ENCODE results near the gene MORN1.

GRCh38 chr1:2304282-2304681 lies 87.1 kb downstream of the MORN1 start:
- TF ChIP-seq, protein P1, sequence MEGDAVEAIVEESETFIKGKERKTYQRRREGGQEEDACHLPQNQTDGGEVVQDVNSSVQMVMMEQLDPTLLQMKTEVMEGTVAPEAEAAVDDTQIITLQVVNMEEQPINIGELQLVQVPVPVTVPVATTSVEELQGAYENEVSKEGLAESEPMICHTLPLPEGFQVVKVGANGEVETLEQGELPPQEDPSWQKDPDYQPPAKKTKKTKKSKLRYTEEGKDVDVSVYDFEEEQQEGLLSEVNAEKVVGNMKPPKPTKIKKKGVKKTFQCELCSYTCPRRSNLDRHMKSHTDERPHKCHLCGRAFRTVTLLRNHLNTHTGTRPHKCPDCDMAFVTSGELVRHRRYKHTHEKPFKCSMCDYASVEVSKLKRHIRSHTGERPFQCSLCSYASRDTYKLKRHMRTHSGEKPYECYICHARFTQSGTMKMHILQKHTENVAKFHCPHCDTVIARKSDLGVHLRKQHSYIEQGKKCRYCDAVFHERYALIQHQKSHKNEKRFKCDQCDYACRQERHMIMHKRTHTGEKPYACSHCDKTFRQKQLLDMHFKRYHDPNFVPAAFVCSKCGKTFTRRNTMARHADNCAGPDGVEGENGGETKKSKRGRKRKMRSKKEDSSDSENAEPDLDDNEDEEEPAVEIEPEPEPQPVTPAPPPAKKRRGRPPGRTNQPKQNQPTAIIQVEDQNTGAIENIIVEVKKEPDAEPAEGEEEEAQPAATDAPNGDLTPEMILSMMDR (IDR thresholded peaks at IDR 0.05): no peak
- TF ChIP-seq, protein P2, sequence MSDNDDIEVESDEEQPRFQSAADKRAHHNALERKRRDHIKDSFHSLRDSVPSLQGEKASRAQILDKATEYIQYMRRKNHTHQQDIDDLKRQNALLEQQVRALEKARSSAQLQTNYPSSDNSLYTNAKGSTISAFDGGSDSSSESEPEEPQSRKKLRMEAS (IDR thresholded peaks at IDR 0.05; ENCODE audit: low read depth): no peak
- TF ChIP-seq EP300 (IDR thresholded peaks at IDR 0.05; ENCODE audit: borderline replicate concordance in 1 of 2, low read depth in 1 of 2, low read length in 1 of 2): no peak
- no peak for TF ChIP-seq RFX5 (IDR thresholded peaks at IDR 0.05; ENCODE audit: low read length)
- no peak for TF ChIP-seq TEAD4 (IDR thresholded peaks at IDR 0.05; ENCODE audit: borderline replicate concordance, insufficient read depth)
- TF ChIP-seq RAD21 (IDR thresholded peaks at IDR 0.05; ENCODE audit: low read length): no peak
- TF ChIP-seq CHD2 (IDR thresholded peaks at IDR 0.05; ENCODE audit: low read length, partially characterized antibody): no peak
- no peak for TF ChIP-seq GABPA (IDR thresholded peaks at IDR 0.05; ENCODE audit: low read depth)
- no peak for TF ChIP-seq POLR2AphosphoS5 (IDR thresholded peaks at IDR 0.05; ENCODE audit: low read depth, low read length)
- TF ChIP-seq RCOR1 (IDR thresholded peaks at IDR 0.05; ENCODE audit: low read length): no peak
- TF ChIP-seq, protein P3, sequence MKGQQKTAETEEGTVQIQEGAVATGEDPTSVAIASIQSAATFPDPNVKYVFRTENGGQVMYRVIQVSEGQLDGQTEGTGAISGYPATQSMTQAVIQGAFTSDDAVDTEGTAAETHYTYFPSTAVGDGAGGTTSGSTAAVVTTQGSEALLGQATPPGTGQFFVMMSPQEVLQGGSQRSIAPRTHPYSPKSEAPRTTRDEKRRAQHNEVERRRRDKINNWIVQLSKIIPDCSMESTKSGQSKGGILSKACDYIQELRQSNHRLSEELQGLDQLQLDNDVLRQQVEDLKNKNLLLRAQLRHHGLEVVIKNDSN (IDR thresholded peaks at IDR 0.05; ENCODE audit: borderline replicate concordance, low read depth): no peak
- no peak for TF ChIP-seq ZBTB33 (IDR thresholded peaks at IDR 0.05; ENCODE audit: borderline replicate concordance, low read depth)
- TF ChIP-seq REST (IDR thresholded peaks at IDR 0.05; ENCODE audit: low read depth, low read length): no peak

Data from SK-N-SH (cell line).